HepG2 (cell line): ENCODE results near the gene POU6F2. TPM values are rescaled to one million over a fixed set of nuclear protein-coding genes. Genes with fewer than 3 reads are reported as not detected.

Experiments used
- ATAC-seq: fragments of 200-7000 bp; cut with Tn5 transposase; 3 replicates; pipeline ENCODE4 v1.9.1; 2020; ENCODE audit warnings: mild to moderate bottlenecking, moderate library complexity
- BruUV-seq: library from RNA; stranded (reverse); fragments of 400-500 nt; replicated peaks from 2 replicates; lab custom pipeline; 2021; lab: Mats Ljungman, UMichigan
- CTCF ChIA-PET: fragments of 300-600 bp; formaldehyde crosslinking; extraction: SDS; loops from one replicate; lab custom pipeline; 2021; ENCODE audit warnings: low total read pairs, inconsistent platforms, low intra/inter-chr PET ratio; lab: Yijun Ruan, JAX
- POLR2A ChIA-PET: fragments of 350-600 bp; sonication (Branson Sonifier 250); formaldehyde crosslinking; loops from one replicate; lab custom pipeline; 2020; ENCODE audit warnings: antibody characterized with exemption, inconsistent platforms; lab: Yijun Ruan, JAX
- DNase-seq: peaks from one replicate; pipeline ENCODE4 v3.0.0-alpha.2; 2015; ENCODE audit warnings: low spot score
- FAIRE-seq: peaks from 3 replicates; lab custom pipeline; 2011; peaks lifted over from hg19 to GRCh38; lab: Jason Lieb, UNC
- H2AFZ ChIP-seq: one replicate; pipeline ENCODE4 v1.6.1; 2011; ENCODE audit warnings: low read length, inconsistent platforms
- H3K27ac ChIP-seq: fragments of 300-600 bp; 3 replicates; pipeline ENCODE4 v1.8.0; 2011; ENCODE audit warnings: mixed run types, mild to moderate bottlenecking, mixed read lengths, low read length, inconsistent platforms; ENCODE audit not compliant: insufficient read depth; ENCODE audit errors: extremely low read length
- H3K27me3 ChIP-seq, 2 experiments: fragments of 200-600 bp in 1 of 2; 2 replicates in 1 of 2; 3 replicates in 1 of 2; pipeline versions ENCODE4 v1.6.0 to v1.8.0; 2011; ENCODE audit warnings: low read length in 2 of 2, mild to moderate bottlenecking in 2 of 2, moderate library complexity in 2 of 2, inconsistent platforms in 1 of 2; ENCODE audit not compliant: insufficient read depth in 2 of 2, control insufficient read depth in 1 of 2
- H3K36me3 ChIP-seq, 2 experiments: fragments of 200-600 bp in 1 of 2; replicated peaks in 1 of 2; 2 replicates in 1 of 2; 3 replicates in 1 of 2; pipeline versions ENCODE4 v1.5.1 to v1.8.0; 2011; ENCODE audit warnings: low read length in 2 of 2, inconsistent platforms in 1 of 2; ENCODE audit not compliant: insufficient read depth in 2 of 2, control insufficient read depth in 1 of 2
- H3K4me1 ChIP-seq: 2 replicates; pipeline ENCODE4 v1.5.1; 2012; ENCODE audit warnings: low read length, inconsistent platforms; ENCODE audit not compliant: insufficient read depth
- H3K4me2 ChIP-seq: 2 replicates; pipeline ENCODE4 v1.6.0; 2011; ENCODE audit warnings: low read depth, low read length, inconsistent platforms
- H3K4me3 ChIP-seq, 3 experiments: fragments of 200-600 bp in 1 of 3; sonication (generic), shearing (Covaris generic) in 1 of 3; replicated peaks in 1 of 3; 2 replicates each; pipeline ENCODE4 v1.5.1; 2011 to 2016; ENCODE audit warnings: low read length in 3 of 3, inconsistent platforms in 2 of 3, low read depth in 2 of 3, mild to moderate bottlenecking in 2 of 3, control low read depth in 1 of 3, mixed read lengths in 1 of 3; ENCODE audit not compliant: insufficient read depth in 1 of 3
- H3K79me2 ChIP-seq: one replicate; pipeline ENCODE4 v1.6.1; 2011; ENCODE audit warnings: low read length, inconsistent platforms; ENCODE audit not compliant: insufficient read depth
- H3K9ac ChIP-seq: 2 replicates; pipeline ENCODE4 v1.6.0; 2011; ENCODE audit warnings: mild to moderate bottlenecking, low read depth, low read length, inconsistent platforms; ENCODE audit not compliant: insufficient read depth
- H3K9me3 ChIP-seq: 2 replicates; pipeline ENCODE4 v1.5.1; 2012; ENCODE audit warnings: mild to moderate bottlenecking, low read length
- H4K20me1 ChIP-seq: 2 replicates; pipeline ENCODE4 v1.6.0; 2011; ENCODE audit warnings: inconsistent platforms, mild to moderate bottlenecking, low read length, moderate library complexity; ENCODE audit not compliant: insufficient read depth
- ARNTL ChIP-seq: sonication (generic); formaldehyde crosslinking; IDR thresholded peaks from 2 replicates; pipeline ENCODE4 v1.4.0; 2020; ENCODE audit warnings: mild to moderate bottlenecking, missing genetic modification reagents
- HIVEP1 ChIP-seq: sonication (generic); formaldehyde crosslinking; IDR thresholded peaks from 2 replicates; pipeline ENCODE4 v1.4.0; 2020; ENCODE audit warnings: mild to moderate bottlenecking, missing genetic modification reagents
- HNF4A ChIP-seq: sonication (generic); formaldehyde crosslinking; IDR thresholded peaks from 2 replicates; pipeline ENCODE4 v1.4.0; 2020; ENCODE audit warnings: missing genetic modification reagents
- ISL2 ChIP-seq: sonication (generic); formaldehyde crosslinking; IDR thresholded peaks from 2 replicates; pipeline ENCODE4 v1.5.0; 2020; ENCODE audit warnings: missing genetic modification reagents
- KDM1A ChIP-seq: IDR thresholded peaks from 2 replicates; pipeline ENCODE4 v1.6.1; 2016; ENCODE audit warnings: missing compliant biosample characterization
- SNAI1 ChIP-seq: sonication (generic); formaldehyde crosslinking; IDR thresholded peaks from 2 replicates; pipeline ENCODE4 v1.5.0; 2020; ENCODE audit warnings: mild to moderate bottlenecking, missing genetic modification reagents, borderline replicate concordance
- TOE1 ChIP-seq: sonication (generic); formaldehyde crosslinking; IDR thresholded peaks from 2 replicates; pipeline ENCODE4 v1.4.0; 2020; ENCODE audit warnings: mild to moderate bottlenecking, missing genetic modification reagents
- ZBTB4 ChIP-seq: sonication (generic); formaldehyde crosslinking; IDR thresholded peaks from 2 replicates; pipeline ENCODE4 v1.4.0; 2020; ENCODE audit warnings: missing genetic modification reagents, mild to moderate bottlenecking, borderline replicate concordance
- ZNF235 ChIP-seq: sonication (generic); formaldehyde crosslinking; IDR thresholded peaks from 2 replicates; pipeline ENCODE4 v1.8.1; 2023; ENCODE audit warnings: mild to moderate bottlenecking, missing genetic modification reagents, borderline replicate concordance
- ZNF383 ChIP-seq: sonication (generic); formaldehyde crosslinking; IDR thresholded peaks from 2 replicates; pipeline ENCODE4 v1.4.0; 2020; ENCODE audit warnings: missing genetic modification reagents, mild to moderate bottlenecking, borderline replicate concordance
- ZNF513 ChIP-seq: sonication (generic); formaldehyde crosslinking; conservative IDR thresholded peaks from 2 replicates; pipeline ENCODE4 v1.5.0; 2020; ENCODE audit warnings: missing genetic modification reagents
- ZNF879 ChIP-seq: sonication (generic); formaldehyde crosslinking; IDR thresholded peaks from 2 replicates; pipeline ENCODE4 v1.8.1; 2023; ENCODE audit warnings: missing genetic modification reagents
- WGBS: methylation state at CpG from one replicate; pipeline ENCODE4 v1.1.6; 2017; ENCODE audit warnings: low lambda C conversion rate; 5-methylcytosine and 5-hydroxymethylcytosine counted together
- in situ Hi-C: cut with HindIII; loops from 2 replicates; pipeline ENCODE4 v1.10.0; 2017; ENCODE audit warnings: low pct_unique_long_range_greater_than_20kb; ENCODE audit not compliant: extremely low pct_ligation_motif_present
- intact Hi-C: fragments of 100-400 bp; cut with micrococcal nuclease; formaldehyde crosslinking; loops from one replicate; pipeline ENCODE4 v1.10.0; 2022; ENCODE audit not compliant: unreplicated experiment
- polyA plus RNA-seq, 8 experiments: library from polyadenylated mRNA; depleted of rRNA in 3 of 8; stranded (reverse) in 7 of 8; unstranded in 1 of 8; fragments of >200 nt; fragmentation: Illumina TruSeq in 4 of 8; extraction: Trizol in 4 of 8; gene quantifications; 2 replicates each; pipeline versions ENCODE4 v1.2.1 to v1.2.3, GENCODE V29; 2011 to 2016; ENCODE audit warnings: low read depth in 4 of 8, missing spikeins in 1 of 8, mixed read lengths in 1 of 8; ENCODE audit not compliant: insufficient read depth in 1 of 8
- total RNA-seq, 5 experiments: library from RNA; depleted of rRNA; stranded (reverse); fragments of >200 nt; fragmentation: Illumina TruSeq; extraction: Trizol; gene quantifications; 2 replicates each; pipeline ENCODE4 v1.2.3, GENCODE V29; 2016; ENCODE audit warnings: low read depth in 1 of 5
- TF ChIP-seq, protein P1 (sequence below): sonication (generic); formaldehyde crosslinking; IDR thresholded peaks from 2 replicates; pipeline ENCODE4 v1.8.0; 2022; ENCODE audit warnings: missing genetic modification reagents, mild to moderate bottlenecking, inconsistent platforms, borderline replicate concordance
- TF ChIP-seq, protein P2 (sequence below): sonication (generic); IDR thresholded peaks from 2 replicates; pipeline ENCODE4 v1.6.1; 2016; ENCODE audit warnings: low read depth, borderline replicate concordance

POU6F2 gene
- total and polyA plus RNA-seq, 2 of the 13 experiments (the other 11 are each of a cell fraction or from before 2014, with no cell fraction given) = not detected

- no peak for ATAC-seq
- CTCF ChIA-PET = no interaction called here
Observed at GRCh38 chr7:39217783-39218182, 240.1 kb downstream of the POU6F2 start.

More at GRCh38 chr7:39217783-39218182, 240.1 kb downstream of the POU6F2 start:
- Histone ChIP-seq H4K20me1 (no peaks in the 10 kb centered on the region), H3K27ac (no peak overlapping the region), H3K4me1 (no peaks in the 10 kb centered on the region), H3K4me3 (no peak overlapping the region), H3K9me3 (no peaks in the 10 kb centered on the region), H3K9ac (no peak overlapping the region), H3K27me3 (no peaks in the 10 kb centered on the region), H3K79me2 (no peaks in the 10 kb centered on the region), H3K4me2 (no peak overlapping the region), H3K36me3 (no peaks in the 10 kb centered on the region), H2AFZ (no peak overlapping the region)
- POLR2A ChIA-PET = no interaction called here
- DNase-seq = no peak
- intact Hi-C loops (no loop called here), in situ Hi-C loops (no loop called here)
- TF ChIP-seq, protein P1, sequence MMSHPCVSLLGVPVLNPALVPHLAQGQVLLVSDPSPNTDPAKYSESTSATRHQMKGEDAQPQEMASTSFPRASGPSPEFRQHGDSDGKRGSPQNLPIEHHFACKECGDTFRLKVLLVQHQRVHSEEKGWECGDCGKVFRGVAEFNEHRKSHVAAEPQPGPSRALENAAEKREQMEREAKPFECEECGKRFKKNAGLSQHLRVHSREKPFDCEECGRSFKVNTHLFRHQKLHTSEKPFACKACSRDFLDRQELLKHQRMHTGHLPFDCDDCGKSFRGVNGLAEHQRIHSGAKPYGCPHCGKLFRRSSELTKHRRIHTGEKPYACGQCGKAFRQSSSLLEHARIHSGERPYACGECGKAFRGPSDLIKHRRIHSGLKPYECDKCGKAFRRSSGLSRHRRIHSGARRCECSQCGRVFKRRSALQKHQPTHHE (CRISPR knock-in tag) = no peak
- TF ChIP-seq ZNF879 (no peak), ZBTB4 (CRISPR knock-in tag) (no peak), HNF4A (CRISPR knock-in tag) (no peak), ISL2 (CRISPR knock-in tag) (no peak), KDM1A (CRISPR knock-in tag) (no peak), SNAI1 (CRISPR knock-in tag) (no peak), ARNTL (CRISPR knock-in tag) (no peak), ZNF513 (CRISPR knock-in tag) (no peak), HIVEP1 (CRISPR knock-in tag) (no peak), ZNF235 (CRISPR knock-in tag) (no peak), TOE1 (CRISPR knock-in tag) (no peak), ZNF383 (CRISPR knock-in tag) (no peak)
- TF ChIP-seq, protein P2, sequence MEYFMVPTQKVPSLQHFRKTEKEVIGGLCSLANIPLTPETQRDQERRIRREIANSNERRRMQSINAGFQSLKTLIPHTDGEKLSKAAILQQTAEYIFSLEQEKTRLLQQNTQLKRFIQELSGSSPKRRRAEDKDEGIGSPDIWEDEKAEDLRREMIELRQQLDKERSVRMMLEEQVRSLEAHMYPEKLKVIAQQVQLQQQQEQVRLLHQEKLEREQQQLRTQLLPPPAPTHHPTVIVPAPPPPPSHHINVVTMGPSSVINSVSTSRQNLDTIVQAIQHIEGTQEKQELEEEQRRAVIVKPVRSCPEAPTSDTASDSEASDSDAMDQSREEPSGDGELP = no peak
- no peak for FAIRE-seq
- WGBS = 0% methylated on average over 3 of the region's 3 CpGs
- BruUV-seq = no TSS peak
